Activated T-cell treated with anti-CD3 and anti-CD28 coated beads, Interleukin-2, amount 50 U/mL, for 48 hours (primary cell): ENCODE results near the gene C5AR1.
"Not testable (repeated sequence)": the region's sequence is repeated elsewhere in the genome, so short reads cannot be mapped to it uniquely, and the experiment has no call there.

Experiments
- DNase-seq, 2 experiments: peaks; one replicate each; pipeline ENCODE4 v3.0.0-alpha.2; 2020

Gene C5AR1

DNA sequence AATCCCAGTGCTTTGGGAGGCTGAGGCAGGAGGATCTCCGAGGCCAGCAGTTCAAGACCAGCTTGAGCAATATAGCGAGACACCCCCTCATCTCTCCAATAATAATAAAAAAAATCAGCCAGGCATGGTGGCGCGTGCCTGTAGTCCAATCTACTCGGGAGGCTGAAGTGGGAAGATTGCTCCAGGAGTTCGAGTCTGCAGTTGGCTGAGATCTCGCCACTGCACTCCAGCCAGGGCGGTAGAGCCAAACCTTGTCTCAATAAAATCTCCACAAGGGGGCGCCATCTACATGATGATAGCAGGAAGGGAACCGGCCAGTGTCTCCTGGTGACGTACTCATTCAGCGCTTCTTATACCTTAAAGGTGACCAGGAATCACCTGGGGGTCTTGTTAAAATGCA, 13.6 kb upstream of the C5AR1 start:
- DNase-seq = peak; percentile 79 to 80

- DNase-seq = not testable (repeated sequence)
These were observed 8.8 kb upstream of the C5AR1 start for GRCh38 chr19:47300867-47301266.

GRCh38 chr19:47302249-47302648, 7.4 kb upstream of the C5AR1 start:
- no peak for DNase-seq

DNA sequence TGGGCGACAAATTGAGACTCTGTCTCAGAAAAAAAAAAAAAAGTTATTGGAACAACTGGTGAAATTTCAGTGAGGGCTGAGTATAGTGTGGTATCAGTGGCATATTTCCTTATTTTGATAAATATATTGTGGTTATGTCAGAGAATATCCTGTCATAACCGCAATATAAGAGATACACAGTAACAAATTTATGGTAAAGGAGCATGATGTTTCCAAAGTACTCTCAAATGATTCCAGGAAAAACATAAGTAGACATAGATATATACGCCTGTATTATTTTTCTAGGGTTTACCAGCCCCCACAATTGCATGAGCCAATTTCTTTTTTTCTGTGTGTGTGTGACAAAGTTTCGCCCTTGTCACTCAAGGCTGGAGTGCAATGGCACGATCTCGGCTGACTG, 5.7 kb upstream of the C5AR1 start:
- DNase-seq = no peak

DNA sequence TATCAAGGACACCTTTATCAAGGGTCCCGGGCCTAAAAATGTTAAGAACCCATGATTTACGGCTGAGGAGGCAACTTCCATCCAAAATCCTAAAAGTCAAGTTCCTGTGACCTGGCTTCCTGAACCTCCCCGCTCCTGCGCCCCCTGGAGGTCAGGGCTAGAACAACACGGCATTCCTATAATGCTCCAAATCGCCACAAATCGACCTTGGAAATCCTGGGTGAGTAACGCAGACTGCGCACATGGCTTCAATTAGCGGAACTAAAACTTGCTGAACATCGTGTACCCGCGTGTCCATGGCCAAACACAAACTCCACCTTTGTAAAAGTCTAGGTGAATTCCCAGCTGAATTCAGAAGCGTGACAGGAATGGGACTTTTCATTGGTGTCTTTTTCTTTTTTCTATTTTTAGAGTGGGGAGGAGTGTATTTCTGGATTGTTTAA, 4.3 kb upstream of the C5AR1 start:
- DNase-seq = peak; percentile 67 to 68

DNA sequence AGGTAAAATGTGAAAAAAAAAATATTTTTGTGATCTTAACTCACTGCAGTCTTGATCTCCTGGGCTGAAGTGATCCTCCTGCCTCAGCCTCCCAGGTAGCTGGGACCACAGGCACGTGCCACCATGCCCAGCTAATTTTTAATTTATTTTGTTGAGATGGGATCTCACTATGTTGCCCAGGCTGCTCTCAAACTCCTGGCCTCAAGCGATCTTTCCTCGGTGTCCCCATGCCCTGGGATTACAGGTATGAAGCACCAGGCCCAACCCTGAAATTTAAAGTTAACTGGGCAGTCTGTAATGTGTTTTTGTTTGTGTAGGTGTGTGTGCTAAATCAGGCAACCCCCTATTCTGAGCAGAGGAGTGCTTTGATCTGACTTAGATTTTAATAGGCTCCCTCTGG, 3.4 kb upstream of the C5AR1 start:
- no peak for DNase-seq

DNA sequence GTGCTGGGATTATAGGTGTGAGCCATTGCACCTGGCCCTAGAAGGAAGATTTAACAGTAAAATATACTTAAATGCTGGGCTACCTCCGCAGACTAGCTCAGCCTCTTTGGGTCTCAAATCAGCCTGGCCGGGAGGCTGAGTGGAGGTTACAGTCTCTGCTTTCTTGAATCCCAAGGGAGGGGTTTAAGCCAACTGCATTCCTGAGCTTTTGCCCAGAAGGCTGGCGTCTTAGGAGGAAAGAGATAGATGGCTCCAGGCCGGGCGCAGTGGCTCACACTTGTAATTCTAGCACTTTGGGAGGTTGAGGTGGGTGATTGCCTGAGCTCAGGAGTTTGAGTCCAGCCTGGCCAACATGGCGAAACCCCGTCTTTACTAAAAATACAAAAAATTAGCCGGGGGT, 623 bp upstream of the C5AR1 start:
- no peak for DNase-seq

DNA sequence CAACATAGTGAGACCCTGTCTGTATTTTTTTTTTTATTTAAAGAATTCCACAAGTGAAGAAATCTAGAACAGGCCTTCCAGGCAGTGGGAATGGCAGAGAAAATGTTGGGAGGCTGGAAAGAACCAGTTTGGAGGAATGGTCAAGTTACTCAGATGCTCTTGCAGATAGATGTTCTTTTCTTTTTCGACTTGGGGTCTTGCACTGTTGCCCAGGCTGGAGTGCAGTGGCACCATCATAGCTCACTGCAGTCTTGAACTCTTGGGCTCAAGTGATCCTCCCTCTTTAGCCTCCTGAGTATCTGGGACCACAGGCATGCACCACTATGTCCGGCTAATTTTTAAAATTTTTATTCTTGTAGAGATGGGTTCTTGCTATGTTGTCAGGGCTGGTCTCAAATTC, 662 bp downstream of the C5AR1 start:
- no peak for DNase-seq

- DNase-seq = no peak
These were observed 1.2 kb downstream of the C5AR1 start for GRCh38 chr19:47310819-47311218.

DNA sequence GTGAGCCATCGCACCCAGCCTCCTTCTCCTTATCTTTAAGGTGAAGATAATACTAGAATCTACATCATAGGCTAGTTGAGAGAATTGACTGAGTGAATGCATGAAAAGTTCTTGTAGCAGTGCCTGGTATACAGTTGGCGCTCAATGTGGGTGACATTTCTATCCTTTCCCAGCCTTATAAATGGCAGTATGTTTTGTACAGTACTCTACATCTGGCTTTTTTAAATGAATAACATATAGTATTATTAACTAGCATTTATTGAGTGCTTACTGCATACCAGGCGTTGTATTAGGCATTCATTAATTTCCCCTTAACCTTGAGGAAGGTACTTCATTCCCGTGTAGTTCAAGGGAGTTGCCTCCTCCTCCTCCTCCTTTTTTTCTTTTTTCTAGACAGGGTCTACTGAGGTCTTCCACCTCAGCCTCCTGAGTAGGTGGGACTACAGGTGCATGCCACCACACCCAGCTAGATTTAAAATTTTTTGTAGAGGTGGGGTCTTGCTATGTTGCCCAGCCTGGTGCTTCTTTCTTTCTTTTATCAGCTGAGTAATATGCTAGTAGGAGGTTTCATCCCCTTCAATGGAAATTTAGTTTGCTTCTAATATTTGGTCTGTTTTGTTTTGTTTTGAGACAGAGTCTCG, 2.8 kb downstream of the C5AR1 start:
- no peak for DNase-seq

GRCh38 chr19:47313754-47314295, 4.2 kb downstream of the C5AR1 start:
- no peak for DNase-seq

DNA sequence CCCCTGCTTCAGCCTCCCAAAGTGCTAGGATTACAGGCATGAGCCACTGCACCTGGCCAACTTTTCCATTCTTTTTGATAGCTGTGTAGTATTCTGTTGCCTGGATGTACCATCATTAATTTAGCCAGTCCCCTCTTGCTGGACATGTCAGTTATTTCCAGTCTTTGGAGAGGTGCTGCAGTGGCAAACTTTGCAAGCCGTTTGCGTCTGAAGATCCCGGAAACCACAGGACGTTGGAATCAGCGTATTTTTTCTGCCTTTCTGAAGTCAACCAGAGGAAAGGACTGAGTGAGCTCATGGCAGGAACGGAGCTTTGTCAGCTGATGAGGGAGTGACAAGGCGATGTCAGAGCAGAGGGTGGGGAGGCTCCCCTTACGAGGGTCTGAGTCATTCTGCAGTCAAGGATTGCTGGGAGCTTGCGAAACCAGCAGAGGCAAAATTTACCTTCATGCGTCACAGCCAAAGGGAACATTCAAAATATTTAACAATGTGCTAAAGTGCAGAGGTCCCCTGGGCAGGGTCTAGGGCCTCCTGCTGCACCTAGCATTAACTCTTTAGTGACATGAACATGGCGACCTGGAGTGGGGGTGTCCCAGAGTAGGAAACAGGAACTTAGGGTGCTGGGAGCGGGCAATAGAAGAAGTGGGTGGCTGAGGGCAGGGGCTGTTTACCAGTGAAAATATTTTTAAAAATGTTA, 5.6 kb downstream of the C5AR1 start:
- peak in 1 of 2 experiments; percentile 41 for DNase-seq

DNA sequence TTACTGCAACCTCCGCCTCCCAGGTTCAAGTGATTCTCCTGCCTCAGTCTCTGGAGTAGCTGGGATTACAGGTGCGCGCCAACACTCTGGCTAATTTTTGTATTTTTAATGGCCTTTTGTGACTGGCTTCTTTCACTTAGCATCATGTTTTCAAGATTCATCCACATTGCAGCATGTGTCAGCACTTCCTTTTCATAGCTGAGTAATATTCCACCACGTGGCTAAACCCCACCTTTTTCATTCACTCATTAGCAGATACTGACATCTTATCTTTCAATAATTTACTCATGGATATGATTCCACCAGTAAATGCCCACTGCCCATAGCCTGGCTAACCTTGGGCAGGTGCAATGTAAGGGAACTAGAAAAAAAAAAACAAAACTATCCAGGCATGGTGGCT, 6.9 kb downstream of the C5AR1 start:
- DNase-seq = no peak

GRCh38 chr19:47319923-47320871, 10.5 kb downstream of the C5AR1 start:
- no peak for DNase-seq

DNA sequence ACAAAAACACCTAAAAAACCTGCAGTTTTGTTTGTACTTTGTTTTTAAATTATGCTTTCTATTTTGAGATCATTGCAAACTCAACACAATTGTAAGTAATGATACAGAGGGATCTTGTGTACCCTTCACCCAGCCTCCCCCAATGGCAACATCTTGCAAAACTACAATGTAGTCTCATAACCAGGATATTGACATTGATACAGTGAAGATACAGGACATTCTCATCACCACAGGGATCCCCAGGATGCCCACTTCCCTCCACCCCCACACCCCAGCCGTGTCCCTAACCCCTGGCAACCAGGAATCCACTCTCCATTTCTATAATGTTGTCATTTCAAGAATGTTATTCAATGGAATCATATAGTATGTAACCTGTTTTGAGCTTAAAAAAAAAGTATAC, 12.0 kb downstream of the C5AR1 start:
- no peak for DNase-seq

GRCh38 chr19:47322058-47322457, 12.4 kb downstream of the C5AR1 start:
- DNase-seq = no peak

GRCh38 chr19:47323409-47323808, 13.7 kb downstream of the C5AR1 start:
- no peak for DNase-seq

- DNase-seq = no peak
These were observed 14.2 kb downstream of the C5AR1 start for GRCh38 chr19:47323872-47324271.

DNA sequence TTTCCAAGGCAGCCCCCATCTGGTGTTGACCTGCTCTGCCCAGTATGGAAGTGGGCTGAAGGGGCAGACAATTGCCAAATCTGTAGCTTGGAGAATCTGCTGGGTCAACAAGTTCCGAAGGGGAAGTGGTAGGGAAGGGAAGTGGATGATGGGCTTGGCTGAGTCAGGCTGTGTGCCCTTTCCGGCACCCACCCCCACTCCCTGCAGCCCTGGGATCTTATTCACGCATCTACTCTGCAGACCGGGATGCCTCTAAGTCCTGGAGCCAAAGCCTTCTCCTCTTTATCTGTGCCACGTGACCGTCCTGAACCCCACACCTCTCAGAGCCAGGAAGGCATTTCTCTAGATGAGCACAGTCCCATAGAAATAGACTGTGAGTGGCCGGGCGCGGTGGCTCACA, 14.8 kb downstream of the C5AR1 start:
- no peak for DNase-seq

DNA sequence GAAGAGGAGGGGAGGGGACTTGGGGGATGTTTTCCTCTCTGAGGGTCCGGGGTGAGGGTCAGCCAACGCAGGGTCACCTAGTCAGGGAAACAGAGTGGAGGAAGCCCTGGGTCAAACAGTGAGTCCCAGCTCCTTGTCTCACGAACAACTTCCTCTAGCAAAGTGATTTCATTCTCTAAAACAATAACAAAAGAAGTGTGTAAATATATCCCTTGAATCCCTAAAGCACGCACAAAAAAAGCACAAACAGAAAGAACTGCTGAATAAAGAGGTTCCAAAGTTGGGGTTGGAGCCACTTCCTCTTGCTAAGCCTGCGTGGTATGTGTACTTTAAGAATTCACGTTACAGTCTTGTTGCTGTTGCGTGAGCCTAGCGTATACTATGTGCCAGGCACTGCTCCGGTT, 20.8 kb downstream of the C5AR1 start:
- DNase-seq = no peak

DNA sequence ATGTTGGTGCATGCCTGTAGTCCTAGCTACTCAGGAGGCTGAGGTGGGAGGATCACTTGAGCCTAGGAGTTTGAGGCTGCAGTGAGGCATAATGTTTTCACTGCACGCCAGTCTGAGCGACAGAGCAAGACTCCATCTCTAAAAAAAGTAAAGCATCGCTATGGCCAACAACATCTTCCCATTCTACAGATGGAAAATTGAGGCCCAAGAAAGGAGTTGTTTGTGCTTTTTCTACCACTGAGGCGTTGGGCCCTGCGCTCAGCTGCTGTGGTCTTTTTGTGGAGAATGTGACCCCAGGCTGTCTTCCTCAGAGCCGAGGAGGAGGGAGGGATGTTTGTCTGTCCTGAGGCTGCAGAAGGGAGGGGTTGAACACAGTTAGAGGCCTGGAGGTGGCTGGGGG, 21.8 kb downstream of the C5AR1 start:
- DNase-seq = no peak

DNA sequence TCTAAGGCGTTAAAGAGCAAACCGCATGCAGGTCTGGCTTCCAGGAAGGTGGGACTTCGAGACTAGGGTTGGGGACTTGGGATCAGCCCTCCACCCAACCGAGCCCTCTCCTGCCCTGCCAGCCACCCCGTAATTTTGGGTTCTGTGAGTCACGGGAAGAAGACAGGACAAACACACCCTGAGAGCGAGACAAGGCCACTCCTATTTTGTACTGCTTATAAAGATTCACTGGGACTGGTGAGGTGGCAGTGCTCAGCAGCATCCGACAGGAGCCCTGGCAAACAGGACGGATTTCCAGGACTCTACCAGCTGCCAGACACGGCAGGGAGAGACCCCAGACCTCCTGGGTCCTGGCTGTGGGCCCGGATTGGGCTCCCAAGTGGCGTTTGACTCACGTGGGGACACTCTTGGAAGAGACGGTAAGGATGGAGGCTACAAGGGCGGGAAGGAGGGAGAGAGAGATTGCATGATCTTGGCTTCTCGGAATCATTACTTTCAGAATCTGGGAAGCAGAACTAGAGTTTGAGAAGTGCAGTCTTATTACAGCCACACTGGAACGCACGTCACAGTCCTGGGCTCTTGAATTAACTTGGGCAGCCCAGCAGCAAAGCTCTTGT, 22.4 kb downstream of the C5AR1 start, which contains the start of gene C5AR2:
TSS of gene C5AR2 (plus strand) at position 245 of the 617 bp plus-strand sequence. CDS start 8,625 bp downstream, outside the sequence.
- no peak for DNase-seq
